K562 (cell line): Measurements from ENCODE around the gene FYB1. TPM values are rescaled to one million over a fixed set of nuclear protein-coding genes. Genes with fewer than 3 reads are reported as not detected.

Source experiments
- CREB5 ChIP-seq: fragments of 250-450 bp; sonication (Bioruptor Pico); IDR thresholded peaks from 2 replicates; pipeline ENCODE4 v1.5.0; 2020; ENCODE audit warnings: mild to moderate bottlenecking
- CREM ChIP-seq: IDR thresholded peaks from 2 replicates; pipeline ENCODE4 v1.6.1; 2014; ENCODE audit warnings: antibody characterized with exemption, low read depth
- ESRRB ChIP-seq: fragments of 250-450 bp; sonication (Bioruptor Pico); IDR thresholded peaks from 2 replicates; pipeline ENCODE4 v1.5.0; 2020; ENCODE audit warnings: mild to moderate bottlenecking, moderate library complexity, borderline replicate concordance
- ETV5 ChIP-seq: sonication (generic); formaldehyde crosslinking; IDR thresholded peaks from 2 replicates; pipeline ENCODE4 v1.4.0; 2020; ENCODE audit warnings: low read depth, mild to moderate bottlenecking, missing genetic modification reagents
- GTF2A2 ChIP-seq: IDR thresholded peaks from 2 replicates; pipeline ENCODE4 v1.6.1; 2016; ENCODE audit warnings: mild to moderate bottlenecking, missing genetic modification characterization, missing compliant biosample characterization
- HIVEP1 ChIP-seq: fragments of 250-450 bp; sonication (Bioruptor Pico); IDR thresholded peaks from 2 replicates; pipeline ENCODE4 v1.4.0; 2020; ENCODE audit warnings: mild to moderate bottlenecking
- HMGXB4 ChIP-seq: sonication (generic); formaldehyde crosslinking; IDR thresholded peaks from 2 replicates; pipeline ENCODE4 v1.8.1; 2023; ENCODE audit warnings: mild to moderate bottlenecking, missing genetic modification reagents
- HNRNPL ChIP-seq: fragments of 200-400 bp; formaldehyde crosslinking; IDR thresholded peaks from 2 replicates; pipeline ENCODE4 v1.6.1; 2017; ENCODE audit warnings: low read depth, mild to moderate bottlenecking, low read length
- IRF2 ChIP-seq: sonication (generic); formaldehyde crosslinking; IDR thresholded peaks from 2 replicates; pipeline ENCODE4 v1.8.1; 2022; ENCODE audit warnings: mild to moderate bottlenecking, missing genetic modification reagents
- JUN ChIP-seq, 2 experiments: sonication (generic) in 1 of 2; formaldehyde crosslinking in 1 of 2; IDR thresholded peaks; 2 replicates each; pipeline versions ENCODE4 v1.6.1 to v1.8.0; 2012 to 2022; ENCODE audit warnings: borderline replicate concordance in 2 of 2, mild to moderate bottlenecking in 2 of 2, improper control_type of control experiment in 1 of 2, low read depth in 1 of 2, low read length in 1 of 2, missing genetic modification reagents in 1 of 2
- L3MBTL2 ChIP-seq: fragments of 450-650 bp; IDR thresholded peaks from 2 replicates; pipeline ENCODE4 v1.6.1; 2016; ENCODE audit warnings: mild to moderate bottlenecking, moderate library complexity
- MNT ChIP-seq, 2 experiments: fragments of 450-650 bp; conservative IDR thresholded peaks; 2 replicates each; pipeline ENCODE4 v1.6.1; 2017; ENCODE audit warnings: mild to moderate bottlenecking in 2 of 2, moderate library complexity in 2 of 2
- MTA2 ChIP-seq: fragments of 450-650 bp; IDR thresholded peaks from 2 replicates; pipeline ENCODE4 v1.6.1; 2016; ENCODE audit warnings: low read depth
- POLR3G ChIP-seq: IDR thresholded peaks from 2 replicates; pipeline ENCODE4 v1.6.1; 2011; ENCODE audit not compliant: insufficient read length, insufficient replicate concordance; ENCODE audit errors: extremely low read depth
- RFX5 ChIP-seq: IDR thresholded peaks from 2 replicates; pipeline ENCODE4 v1.6.1; 2011; ENCODE audit warnings: low read depth, mild to moderate bottlenecking, improper control_type of control experiment, low read length
- SRF ChIP-seq, 2 experiments: fragments of 250-450, 450-650 bp in 1 of 2; sonication (Bioruptor Pico) in 1 of 2; sonication (generic) in 1 of 2; formaldehyde crosslinking; IDR thresholded peaks; 2 replicates each; pipeline versions ENCODE4 v1.5.0 to v1.5.1; 2020 to 2022; ENCODE audit warnings: mild to moderate bottlenecking in 1 of 2, missing genetic modification reagents in 1 of 2
- STAG1 ChIP-seq: sonication (generic); formaldehyde crosslinking; IDR thresholded peaks from 2 replicates; pipeline ENCODE4 v1.5.0; 2020; ENCODE audit warnings: missing genetic modification reagents, borderline replicate concordance
- ZNF174 ChIP-seq: fragments of 250-450 bp; sonication (Bioruptor Pico); IDR thresholded peaks from 2 replicates; pipeline ENCODE4 v1.4.0; 2020; ENCODE audit warnings: mild to moderate bottlenecking
- ZNF316 ChIP-seq: fragments of 450-650 bp; IDR thresholded peaks from 2 replicates; pipeline ENCODE4 v1.6.1; 2016
- ZNF324 ChIP-seq: fragments of 250-450 bp; sonication (Bioruptor Pico); IDR thresholded peaks from 2 replicates; pipeline ENCODE4 v1.4.0; 2020; ENCODE audit warnings: mild to moderate bottlenecking
- ZNF347 ChIP-seq: fragments of 450-650 bp; formaldehyde crosslinking; IDR thresholded peaks from 2 replicates; pipeline ENCODE4 v1.4.0; 2020; ENCODE audit warnings: low read depth, mild to moderate bottlenecking, moderate library complexity
- polyA plus RNA-seq, 8 experiments: library from polyadenylated mRNA; depleted of rRNA in 4 of 8; stranded (reverse) in 5 of 8; unstranded in 3 of 8; fragments of >200 nt; fragmentation: Nextera tagmentation in 2 of 8; fragmentation: Illumina TruSeq in 1 of 8; extraction: Ambion mirVana in 2 of 8; extraction: Trizol in 1 of 8; gene quantifications; 2 replicates each; pipeline versions ENCODE4 v1.2.1 to v1.2.3, GENCODE V29; 2011 to 2014; ENCODE audit warnings: inconsistent platforms in 1 of 8, missing spikeins in 1 of 8
- total RNA-seq, 7 experiments: library from RNA; depleted of rRNA in 6 of 7; stranded (reverse); fragments of >200 nt in 6 of 7; fragmentation: Illumina TruSeq in 2 of 7; extraction: Trizol in 2 of 7; gene quantifications; 2 replicates each; pipeline versions ENCODE4 v1.2.1 to v1.2.3, GENCODE V29; 2011 to 2021; ENCODE audit warnings: low replicate concordance in 1 of 7
- TF ChIP-seq, protein P1 (sequence below): fragments of 200-800 bp; sonication (Bioruptor generic); IDR thresholded peaks from 2 replicates; pipeline ENCODE4 v1.6.1; 2017; ENCODE audit warnings: missing genetic modification characterization, missing compliant biosample characterization

FYB1 gene
- total and polyA plus RNA-seq, 9 of the 15 experiments (the other 6 are each of a cell fraction or from before 2014, with no cell fraction given), result 4.7 to 31.5 (median 9.7) TPM

GRCh38 chr5:39164529-39165402 lies 54.6 kb downstream of the FYB1 start (continued):
- TF ChIP-seq IRF2 (no peak), HMGXB4 (CRISPR knock-in tag) (no peak), STAG1 (CRISPR knock-in tag) (no peak), CREB5 (CRISPR knock-in tag) (no peak), ETV5 (CRISPR knock-in tag) (no peak), ESRRB (CRISPR knock-in tag) (no peak), ZNF316 (peak; percentile 65), SRF (CRISPR knock-in tag; IDR thresholded peaks at IDR 0.05) (no peak), RFX5 (no peak), ZNF174 (CRISPR knock-in tag) (no peak), HNRNPL (no peak), GTF2A2 (no peak), POLR3G (no peak), L3MBTL2 (peak; percentile 75), ZNF347 (CRISPR knock-in tag) (no peak), ZNF324 (CRISPR knock-in tag) (no peak), JUN (IDR thresholded peaks at IDR 0.05; ENCODE audit: borderline replicate concordance, low read depth, low read length) (peak; percentile 91), JUN (CRISPR knock-in tag; IDR thresholded peaks at IDR 0.05; ENCODE audit: borderline replicate concordance) (no peak), HIVEP1 (CRISPR knock-in tag) (no peak), MTA2 (no peak), CREM (0 out of 2 replicates have a peak, but pooled peaks have one; percentile 28), MNT (conservative IDR thresholded peaks at IDR 0.05) (peak; percentile 36 to 61; a peak in 2 of 4 replicates)
- TF ChIP-seq, protein P1, sequence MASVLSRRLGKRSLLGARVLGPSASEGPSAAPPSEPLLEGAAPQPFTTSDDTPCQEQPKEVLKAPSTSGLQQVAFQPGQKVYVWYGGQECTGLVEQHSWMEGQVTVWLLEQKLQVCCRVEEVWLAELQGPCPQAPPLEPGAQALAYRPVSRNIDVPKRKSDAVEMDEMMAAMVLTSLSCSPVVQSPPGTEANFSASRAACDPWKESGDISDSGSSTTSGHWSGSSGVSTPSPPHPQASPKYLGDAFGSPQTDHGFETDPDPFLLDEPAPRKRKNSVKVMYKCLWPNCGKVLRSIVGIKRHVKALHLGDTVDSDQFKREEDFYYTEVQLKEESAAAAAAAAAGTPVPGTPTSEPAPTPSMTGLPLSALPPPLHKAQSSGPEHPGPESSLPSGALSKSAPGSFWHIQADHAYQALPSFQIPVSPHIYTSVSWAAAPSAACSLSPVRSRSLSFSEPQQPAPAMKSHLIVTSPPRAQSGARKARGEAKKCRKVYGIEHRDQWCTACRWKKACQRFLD (CRISPR knock-in tag), result 0 out of 2 replicates have a peak, but pooled peaks have one; percentile 42
